ENCODE results near the gene CXCR6. TPM values are rescaled to one million over a fixed set of nuclear protein-coding genes. Genes with fewer than 3 reads are reported as not detected.

The CXCR6 gene
- total and polyA plus RNA-seq, 7 donors, result 0.36 to 3.3 (median 0.72) TPM; not detected in 3

DNA sequence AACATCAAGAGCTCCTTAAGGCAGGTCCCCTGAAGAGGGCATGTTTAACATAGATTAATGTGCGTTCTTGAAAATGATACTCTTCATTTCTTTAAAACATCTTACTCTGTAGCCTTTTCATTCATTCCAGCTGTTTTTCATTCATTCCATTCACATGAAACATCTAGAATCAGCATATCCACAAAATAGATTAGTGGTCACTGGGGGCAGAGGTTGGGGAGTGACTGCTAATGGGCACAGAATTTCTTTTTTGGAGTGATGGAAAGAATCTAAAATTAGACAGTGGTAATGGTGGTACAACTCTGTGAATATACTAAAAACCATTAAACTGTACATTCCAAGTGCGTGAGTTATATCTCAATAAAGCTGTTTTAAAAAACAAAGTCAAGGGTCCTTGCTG, 15.4 kb upstream of the CXCR6 start:
- WGBS, 2 donors, result 92 to 97% methylated on average over 2 of the region's 2 CpGs
- intact Hi-C loops (cut with DNase I), result no loop called here
- no peak for DNase-seq
- peaks cover 35 to 100% (median 48%) of the 10 kb centered on the region in 4 donors for H3K36me3 ChIP-seq
- H3K4me3 ChIP-seq, result no peak overlapping the region
- H3K4me1 ChIP-seq, result no peaks in the 10 kb centered on the region
- no peak overlapping the region for H3K27ac ChIP-seq
- no peaks in the 10 kb centered on the region for H3K27me3 ChIP-seq
- H3K9me3 ChIP-seq, result no peaks in the 10 kb centered on the region
- no peak for TF ChIP-seq POLR2AphosphoS5 (IDR thresholded peaks at IDR 0.05)
- no peak for TF ChIP-seq POLR2A (IDR thresholded peaks at IDR 0.05)
- no peak for TF ChIP-seq EP300 (IDR thresholded peaks at IDR 0.05)
- TF ChIP-seq, protein P1, sequence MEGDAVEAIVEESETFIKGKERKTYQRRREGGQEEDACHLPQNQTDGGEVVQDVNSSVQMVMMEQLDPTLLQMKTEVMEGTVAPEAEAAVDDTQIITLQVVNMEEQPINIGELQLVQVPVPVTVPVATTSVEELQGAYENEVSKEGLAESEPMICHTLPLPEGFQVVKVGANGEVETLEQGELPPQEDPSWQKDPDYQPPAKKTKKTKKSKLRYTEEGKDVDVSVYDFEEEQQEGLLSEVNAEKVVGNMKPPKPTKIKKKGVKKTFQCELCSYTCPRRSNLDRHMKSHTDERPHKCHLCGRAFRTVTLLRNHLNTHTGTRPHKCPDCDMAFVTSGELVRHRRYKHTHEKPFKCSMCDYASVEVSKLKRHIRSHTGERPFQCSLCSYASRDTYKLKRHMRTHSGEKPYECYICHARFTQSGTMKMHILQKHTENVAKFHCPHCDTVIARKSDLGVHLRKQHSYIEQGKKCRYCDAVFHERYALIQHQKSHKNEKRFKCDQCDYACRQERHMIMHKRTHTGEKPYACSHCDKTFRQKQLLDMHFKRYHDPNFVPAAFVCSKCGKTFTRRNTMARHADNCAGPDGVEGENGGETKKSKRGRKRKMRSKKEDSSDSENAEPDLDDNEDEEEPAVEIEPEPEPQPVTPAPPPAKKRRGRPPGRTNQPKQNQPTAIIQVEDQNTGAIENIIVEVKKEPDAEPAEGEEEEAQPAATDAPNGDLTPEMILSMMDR (IDR thresholded peaks at IDR 0.05), result no peak

DNA sequence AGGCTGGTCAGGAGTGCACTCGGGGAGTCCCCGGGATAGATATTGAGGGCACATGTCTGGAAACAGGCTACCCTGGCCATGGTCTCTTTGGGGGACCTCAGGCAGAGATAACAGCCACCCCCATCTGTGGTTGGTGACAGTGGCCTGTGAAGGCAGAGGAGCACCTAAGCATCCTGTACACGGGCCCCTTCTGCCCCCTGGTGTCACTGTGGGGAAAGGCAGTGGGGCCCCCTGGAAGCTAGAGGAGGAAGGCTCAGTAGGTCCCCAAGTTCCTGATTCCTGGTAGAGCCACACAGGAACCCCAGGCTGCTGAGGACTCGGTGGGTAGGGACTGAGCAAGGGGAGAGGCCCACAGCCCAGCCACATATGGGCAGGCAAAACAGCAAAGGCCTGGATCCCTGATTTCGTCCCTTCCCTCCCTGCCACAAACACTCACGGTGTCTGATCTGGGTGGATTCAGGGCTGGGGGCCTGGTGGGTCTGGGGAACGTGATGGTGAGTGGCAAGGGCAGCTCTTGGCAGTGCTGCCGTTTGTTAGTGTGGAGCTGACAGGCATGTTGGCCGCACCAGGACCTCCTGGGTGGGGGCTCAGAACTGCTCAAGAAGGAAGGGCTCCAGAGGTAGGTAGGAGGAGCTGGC, 14.1 kb upstream of the CXCR6 start:
- Histone ChIP-seq H3K27me3 (no peaks in the 10 kb centered on the region), H3K9me3 (no peaks in the 10 kb centered on the region), H3K36me3 (peaks cover 30 to 100% (median 39%) of the 10 kb centered on the region in 4 donors), H3K27ac (no peak overlapping the region), H3K4me3 (no peak overlapping the region), H3K4me1 (no peaks in the 10 kb centered on the region)
- TF ChIP-seq, protein P1 (IDR thresholded peaks at IDR 0.05), result peak in 3 of 4 experiments; percentile 13 to 49 (median 34)
- TF ChIP-seq POLR2A (IDR thresholded peaks at IDR 0.05), result no peak
- intact Hi-C loops (cut with DNase I), result no loop called here
- DNase-seq, result peak; percentile 65
- WGBS, 2 donors, result 74 to 76% methylated on average over 9 of the region's 9 CpGs

DNA sequence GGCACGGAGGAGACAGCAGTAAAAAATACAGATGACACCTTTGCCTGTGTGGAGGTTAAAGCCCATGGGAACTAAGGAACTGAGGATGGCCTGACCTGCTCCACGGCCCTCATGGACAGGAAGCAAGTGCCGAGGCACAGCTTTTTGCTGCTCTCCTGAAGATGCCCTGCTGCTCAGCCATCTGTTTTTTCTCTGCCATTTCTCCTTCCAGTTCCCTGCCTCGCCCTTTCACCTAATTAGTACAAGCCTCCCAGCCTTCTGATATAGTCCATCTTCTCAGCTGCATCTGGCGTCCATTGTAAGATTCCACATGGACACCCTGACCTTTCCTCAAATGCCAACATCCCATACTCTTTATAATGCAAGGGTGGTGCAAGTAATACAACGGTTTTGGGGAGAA, 11.8 kb upstream of the CXCR6 start:
- WGBS, 2 donors, result 87 to 90% methylated on average over 6 of the region's 6 CpGs
- Histone ChIP-seq H3K4me3 (no peak overlapping the region), H3K4me1 (no peaks in the 10 kb centered on the region), H3K27ac (no peak overlapping the region), H3K9me3 (no peaks in the 10 kb centered on the region), H3K27me3 (no peaks in the 10 kb centered on the region), H3K36me3 (peaks cover 47 to 100% (median 55%) of the 10 kb centered on the region in 4 donors)
- TF ChIP-seq, protein P1 (IDR thresholded peaks at IDR 0.05), result no peak
- no peak for TF ChIP-seq EP300 (IDR thresholded peaks at IDR 0.05)
- no peak for TF ChIP-seq POLR2AphosphoS5 (IDR thresholded peaks at IDR 0.05)
- no peak for TF ChIP-seq POLR2A (IDR thresholded peaks at IDR 0.05)
- intact Hi-C loops (cut with DNase I), result loop anchor here (10.0 kb wide), 1 partner anchor 513 kb away; no protein-coding TSS in a partner anchor
- DNase-seq, result no peak

DNA sequence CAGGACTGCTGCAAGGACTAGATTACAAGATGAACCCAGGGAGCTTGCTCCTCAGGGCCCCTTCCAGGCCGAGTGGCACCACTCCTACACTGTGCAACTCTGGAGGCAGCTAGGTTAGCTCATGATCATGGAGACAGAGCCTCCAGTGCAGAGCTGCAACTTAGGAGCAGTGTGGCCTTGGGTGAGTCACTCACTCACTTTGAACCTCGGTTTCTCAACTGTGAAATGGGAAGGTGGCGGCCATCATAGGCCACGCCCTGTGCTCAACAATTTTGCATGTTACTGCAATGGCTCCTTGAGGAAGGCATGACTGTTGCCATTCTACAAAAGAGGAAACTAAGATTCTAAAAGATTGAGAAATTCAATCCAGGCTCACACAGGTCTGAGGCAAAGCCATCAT, 11.2 kb upstream of the CXCR6 start:
- peak; percentile 42 for DNase-seq
- 91 to 92% methylated on average over 4 of the region's 4 CpGs for WGBS, 2 donors
- intact Hi-C loops (cut with DNase I), result loop anchor here (10.0 kb wide), 1 partner anchor 513 kb away; no protein-coding TSS in a partner anchor
- H3K4me3 ChIP-seq, result no peak overlapping the region
- no peaks in the 10 kb centered on the region for H3K27me3 ChIP-seq
- no peaks in the 10 kb centered on the region for H3K9me3 ChIP-seq
- TF ChIP-seq, protein P1 (IDR thresholded peaks at IDR 0.05), result no peak
- no peak for TF ChIP-seq POLR2AphosphoS5 (IDR thresholded peaks at IDR 0.05)
- no peak for TF ChIP-seq EP300 (IDR thresholded peaks at IDR 0.05)
- TF ChIP-seq POLR2A (IDR thresholded peaks at IDR 0.05), result no peak
- H3K36me3 ChIP-seq, result peaks cover 50 to 100% (median 58%) of the 10 kb centered on the region in 4 donors
- no peaks in the 10 kb centered on the region for H3K4me1 ChIP-seq
- no peak overlapping the region for H3K27ac ChIP-seq
